Activated effector memory CD4-positive, alpha-beta T cell treated with Interleukin-2 at 50 U/mL for 16 hours (primary cell): ENCODE measurements around the gene ABCG8.
"Not testable (repeated sequence)": the region's sequence is repeated elsewhere in the genome, so short reads cannot be mapped to it uniquely, and the experiment has no call there.

Experiments used
- DNase-seq: peaks from one replicate; pipeline ENCODE4 v3.0.0-alpha.2; 2020

The ABCG8 gene

DNA sequence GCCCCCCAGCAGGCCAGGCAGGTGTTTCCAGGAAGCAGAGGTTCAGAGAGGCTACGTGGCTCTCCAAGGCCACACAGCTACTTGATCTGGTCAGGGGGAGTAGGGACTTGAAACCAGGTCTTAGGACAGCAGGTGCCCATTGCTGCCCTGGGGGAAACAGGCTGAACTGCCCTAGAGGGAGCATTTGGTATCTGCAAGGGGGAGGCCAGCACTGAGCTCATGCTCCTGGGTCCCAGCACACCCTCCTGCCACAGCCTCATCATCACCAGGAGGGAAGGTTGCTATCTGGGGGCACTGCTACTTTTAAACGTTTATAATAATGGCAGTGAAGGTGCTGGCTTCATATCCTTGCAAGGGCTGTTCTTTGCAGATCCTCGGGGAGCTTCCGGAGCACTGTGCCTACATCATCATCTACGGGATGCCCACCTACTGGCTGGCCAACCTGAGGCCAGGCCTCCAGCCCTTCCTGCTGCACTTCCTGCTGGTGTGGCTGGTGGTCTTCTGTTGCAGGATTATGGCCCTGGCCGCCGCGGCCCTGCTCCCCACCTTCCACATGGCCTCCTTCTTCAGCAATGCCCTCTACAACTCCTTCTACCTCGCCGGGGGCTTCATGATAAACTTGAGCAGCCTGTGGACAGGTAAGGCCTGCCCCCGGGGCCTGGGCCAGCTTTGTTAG is 36.1 kb downstream of the ABCG8 start:
- DNase-seq: no peak

DNA sequence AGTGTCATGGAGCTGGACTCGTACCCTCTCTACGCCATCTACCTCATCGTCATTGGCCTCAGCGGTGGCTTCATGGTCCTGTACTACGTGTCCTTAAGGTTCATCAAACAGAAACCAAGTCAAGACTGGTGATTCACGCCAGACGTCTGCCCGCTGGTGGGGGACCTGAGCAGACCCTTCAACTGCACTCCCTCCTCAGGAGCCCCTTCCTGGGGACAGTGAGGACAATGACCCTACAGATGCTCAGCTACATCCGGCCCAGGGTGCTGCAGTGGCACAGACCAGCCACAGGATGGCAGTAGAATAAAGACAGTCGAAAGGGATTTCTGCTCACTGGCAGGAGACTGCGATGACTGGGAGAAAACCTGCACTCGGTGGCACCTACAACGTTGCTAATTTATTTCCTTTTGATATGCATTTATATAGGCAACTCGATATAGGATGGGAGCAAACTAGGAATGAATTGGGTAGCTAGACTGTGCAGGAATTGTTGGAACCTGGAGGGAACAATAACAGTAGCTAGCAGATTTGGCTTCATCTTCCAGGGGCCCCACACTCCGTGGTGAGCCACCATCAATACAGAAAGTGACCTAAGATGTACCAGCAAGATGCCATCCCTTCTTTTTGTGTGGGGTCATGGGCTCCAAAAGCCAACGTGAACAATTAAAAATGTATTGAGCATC is 39.2 kb downstream of the ABCG8 start:
- peak; percentile 31 for DNase-seq

DNA sequence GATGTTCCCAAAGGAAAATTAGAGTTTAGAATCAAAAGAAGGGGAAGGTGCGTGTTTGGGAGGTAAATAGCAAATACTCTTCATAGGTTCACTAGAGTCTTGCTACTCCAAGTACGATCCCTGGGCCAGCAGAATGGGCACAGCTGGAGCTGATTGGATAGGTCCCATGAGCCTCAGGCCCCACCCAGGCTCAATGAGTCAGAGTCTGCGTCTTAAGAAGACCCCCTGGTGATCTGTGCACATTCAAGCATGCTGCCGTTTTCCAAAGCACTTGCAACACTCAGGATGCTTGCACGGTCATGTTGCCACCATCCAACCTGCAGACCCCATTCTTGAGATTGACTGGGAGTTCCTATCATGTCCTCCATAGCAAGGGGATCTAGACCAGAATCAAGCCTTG is 40.5 kb downstream of the ABCG8 start:
- DNase-seq: no peak

DNA sequence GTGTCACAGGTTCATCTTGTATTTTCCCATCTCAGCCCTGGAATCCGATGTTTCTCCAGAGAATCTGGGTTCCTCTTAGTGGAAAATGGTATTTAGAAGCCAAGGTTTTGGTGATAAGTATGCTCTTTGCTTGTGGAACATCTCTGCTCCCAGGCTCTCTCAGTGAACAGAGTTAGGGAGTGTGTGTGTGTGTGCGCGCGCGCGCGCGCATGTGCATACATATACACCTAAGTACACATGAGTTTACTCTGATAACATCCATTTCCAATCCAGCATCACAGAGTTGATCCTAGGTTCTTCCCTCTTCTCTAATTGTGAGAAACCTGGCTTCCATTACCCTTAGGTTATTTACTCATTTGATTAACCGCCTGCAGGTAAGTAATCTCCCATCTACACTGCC is 41.7 kb downstream of the ABCG8 start:
- DNase-seq: no peak

DNA sequence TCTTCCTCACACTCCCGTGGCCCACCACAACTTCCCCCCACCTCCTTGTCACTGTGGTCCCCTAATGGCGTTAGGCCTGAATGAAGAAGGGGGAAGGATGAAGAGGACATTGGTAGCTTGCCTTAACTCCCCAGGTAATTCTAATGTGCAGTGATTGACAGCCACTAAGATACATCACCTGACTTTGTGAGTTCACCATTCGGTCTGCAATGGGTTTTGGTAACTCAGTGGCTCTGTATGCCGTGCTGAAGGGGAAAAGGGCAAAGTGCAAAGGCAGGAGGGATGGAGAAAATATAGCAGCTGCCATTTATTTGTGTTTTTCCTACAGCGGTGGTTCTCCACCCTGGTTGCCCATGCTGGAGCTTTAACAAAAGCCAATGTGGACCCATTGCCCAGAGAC is 42.2 kb downstream of the ABCG8 start:
- DNase-seq: no peak

DNA sequence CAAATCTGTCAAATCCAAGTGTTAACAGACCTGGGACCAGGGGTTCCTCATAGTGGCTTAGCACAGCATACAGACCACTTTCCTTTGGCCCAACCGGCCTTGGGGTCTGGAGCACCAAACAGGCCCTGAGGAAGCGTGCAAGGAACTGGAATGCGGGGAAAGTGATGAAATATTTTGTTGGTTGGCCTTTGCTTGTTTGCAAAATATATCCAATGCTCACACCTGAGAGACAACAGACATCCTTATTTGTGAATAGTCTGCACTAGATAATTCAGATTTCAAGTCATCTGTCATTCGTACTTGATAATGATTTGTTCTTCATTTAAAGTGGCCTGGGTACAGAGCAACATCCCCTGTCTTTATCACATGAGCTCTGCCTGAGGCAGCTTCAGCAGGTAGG is 43.5 kb downstream of the ABCG8 start:
- no peak for DNase-seq

DNA sequence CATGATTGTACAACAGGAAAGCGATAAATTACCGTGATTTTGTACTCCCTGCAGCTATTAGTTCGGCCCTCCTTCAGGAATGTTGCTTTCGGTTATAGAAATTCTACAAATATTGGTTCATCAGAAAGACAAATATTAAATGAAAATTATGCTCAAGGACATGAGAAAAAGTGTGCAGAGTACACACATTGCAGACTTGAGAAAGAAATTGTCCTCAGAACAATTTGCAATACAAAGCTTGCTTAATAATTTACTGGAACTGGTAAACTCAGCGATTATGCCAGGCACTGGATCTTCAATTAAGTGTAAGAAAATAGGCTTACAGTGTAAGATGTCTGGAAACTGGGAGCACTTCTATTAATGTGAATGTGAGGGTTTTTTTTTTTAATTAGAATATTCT is 45.9 kb downstream of the ABCG8 start:
- DNase-seq: no peak

DNA sequence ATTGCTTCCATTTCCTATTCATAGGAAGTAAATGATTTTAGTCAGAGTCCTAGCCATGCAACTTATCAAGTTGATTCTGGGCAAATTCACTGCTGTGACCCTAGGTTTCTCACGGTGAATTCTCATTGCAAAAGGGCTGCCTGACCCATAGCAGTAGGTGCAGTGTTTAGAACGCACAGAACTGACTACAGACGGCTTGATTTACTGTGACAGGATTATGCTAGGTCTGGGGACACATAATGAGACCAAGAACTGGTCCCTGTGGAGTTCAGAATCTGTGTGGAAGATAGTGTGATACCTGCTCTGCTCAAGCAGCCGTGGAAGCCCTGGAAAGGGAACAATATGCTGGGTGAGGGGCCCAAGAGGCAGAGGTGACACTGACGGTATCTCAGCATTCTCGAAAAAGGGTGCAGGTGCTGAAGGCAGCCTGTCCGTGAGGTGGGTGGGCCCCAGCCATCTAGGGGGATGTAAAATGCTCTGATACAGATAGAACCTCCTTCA is 46.4 kb downstream of the ABCG8 start:
- no peak for DNase-seq

DNA sequence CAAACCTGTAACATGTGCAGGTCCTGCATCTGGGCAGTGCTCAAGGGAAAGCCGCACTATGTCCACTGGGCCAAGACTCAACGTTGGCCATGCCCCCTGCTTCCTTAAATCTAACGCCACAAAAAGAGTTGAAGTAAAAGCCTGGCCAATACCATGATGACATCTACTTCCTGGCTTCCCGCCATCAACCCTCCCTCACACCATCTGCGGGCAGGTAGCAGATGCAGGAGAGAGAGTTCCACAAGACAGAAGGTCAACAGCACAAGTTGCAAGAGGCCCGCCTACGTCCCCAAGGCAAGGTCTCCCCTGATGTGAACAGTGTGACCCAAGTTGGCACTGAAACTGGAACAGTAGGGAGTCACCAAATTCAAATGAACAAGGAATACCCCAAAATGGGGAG is 48.4 kb downstream of the ABCG8 start:
- no peak for DNase-seq

DNA sequence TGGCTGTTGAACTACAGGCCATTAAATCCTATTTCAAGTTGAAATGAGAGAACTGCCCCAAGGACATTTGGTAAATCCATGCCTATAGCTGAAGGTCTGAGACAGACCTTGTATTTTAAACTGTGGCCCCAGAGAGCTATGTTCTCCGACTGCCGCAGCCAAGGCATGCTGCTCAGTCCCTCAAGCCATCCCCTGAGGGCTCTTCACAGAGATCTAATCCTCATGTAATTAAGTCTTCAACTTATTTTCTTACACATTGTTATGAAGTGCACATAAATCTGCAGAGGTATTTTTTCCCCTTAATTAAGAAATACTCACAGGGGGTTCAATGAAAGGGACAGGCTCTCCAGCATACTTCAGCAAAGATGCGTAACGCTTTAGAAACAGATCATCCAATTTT is 50.6 kb downstream of the ABCG8 start:
- DNase-seq: no peak

DNA sequence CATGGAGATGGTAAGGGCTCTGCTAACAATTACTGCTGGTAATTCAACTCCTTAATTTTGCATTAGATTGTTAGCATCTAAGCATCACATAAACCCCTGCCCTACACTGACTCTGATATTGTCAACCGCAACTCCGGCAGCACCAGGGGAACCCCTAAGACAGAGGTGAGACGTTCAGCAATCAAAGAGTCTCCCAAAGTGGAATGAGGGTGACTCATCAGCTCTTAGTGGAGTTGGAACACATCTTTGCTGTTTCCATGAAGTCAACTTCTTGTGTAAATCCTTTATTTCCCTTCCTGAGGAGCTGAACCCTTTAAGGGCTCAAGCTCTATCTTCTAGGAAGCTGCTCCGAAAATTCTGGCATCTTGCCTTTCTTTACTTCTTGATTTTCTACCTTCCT is 52.1 kb downstream of the ABCG8 start:
- no peak for DNase-seq

DNA sequence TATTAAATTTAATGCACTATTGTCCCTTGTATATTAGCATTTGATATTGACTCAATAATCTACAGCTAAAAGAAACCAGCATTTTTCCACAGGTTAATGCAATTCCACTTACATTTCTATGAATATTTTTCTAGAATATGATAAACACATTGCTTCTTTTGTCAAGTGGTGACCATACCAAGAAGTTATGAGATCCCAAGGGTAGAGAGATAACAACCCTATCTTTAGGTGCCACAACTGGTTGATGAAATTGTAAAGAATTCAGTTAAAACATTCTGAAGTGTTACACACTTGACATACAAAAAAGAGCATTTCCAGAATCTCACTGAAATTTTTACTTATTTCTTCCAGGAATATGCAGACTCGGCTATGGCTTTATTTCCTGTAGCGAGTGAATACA is 56.0 kb downstream of the ABCG8 start:
- DNase-seq: no peak

DNA sequence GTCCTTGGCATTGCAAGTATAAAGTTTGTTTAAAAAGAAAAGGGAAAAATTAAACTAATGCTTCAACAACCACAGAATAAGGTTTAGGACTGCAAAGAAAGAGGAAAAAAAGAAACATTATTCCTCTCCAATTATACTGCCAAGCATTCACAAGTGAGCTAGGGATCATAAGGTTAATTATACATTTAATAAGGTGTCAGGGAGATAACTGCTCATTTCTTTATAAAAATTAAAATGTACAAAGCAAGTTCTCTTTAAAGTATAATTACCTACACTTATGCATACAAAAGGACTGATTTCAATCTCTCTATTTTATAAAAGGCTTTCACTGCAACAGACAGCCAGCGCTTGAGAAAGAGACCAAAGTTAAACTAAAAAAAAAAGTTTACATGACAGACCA is 58.1 kb downstream of the ABCG8 start:
- DNase-seq: no peak

DNA sequence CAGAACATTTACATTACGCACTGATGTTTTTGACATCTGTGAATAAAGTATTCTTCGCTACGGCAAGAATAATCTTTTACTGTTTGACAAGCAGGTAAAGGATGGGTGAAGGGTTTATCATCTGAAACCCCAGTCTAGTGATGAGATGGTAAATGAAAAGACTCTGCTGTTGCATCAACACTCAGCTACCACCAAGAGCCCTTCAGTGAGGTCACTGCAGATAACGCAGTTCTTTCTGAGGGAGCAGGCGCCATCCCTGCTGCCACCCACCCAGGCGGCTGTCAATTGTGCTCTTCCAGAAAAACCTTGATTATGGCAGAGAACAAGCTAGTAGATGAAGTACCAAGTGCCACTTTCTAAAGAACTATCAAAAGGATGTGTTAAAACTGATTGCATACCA is 58.7 kb downstream of the ABCG8 start:
- no peak for DNase-seq

DNA sequence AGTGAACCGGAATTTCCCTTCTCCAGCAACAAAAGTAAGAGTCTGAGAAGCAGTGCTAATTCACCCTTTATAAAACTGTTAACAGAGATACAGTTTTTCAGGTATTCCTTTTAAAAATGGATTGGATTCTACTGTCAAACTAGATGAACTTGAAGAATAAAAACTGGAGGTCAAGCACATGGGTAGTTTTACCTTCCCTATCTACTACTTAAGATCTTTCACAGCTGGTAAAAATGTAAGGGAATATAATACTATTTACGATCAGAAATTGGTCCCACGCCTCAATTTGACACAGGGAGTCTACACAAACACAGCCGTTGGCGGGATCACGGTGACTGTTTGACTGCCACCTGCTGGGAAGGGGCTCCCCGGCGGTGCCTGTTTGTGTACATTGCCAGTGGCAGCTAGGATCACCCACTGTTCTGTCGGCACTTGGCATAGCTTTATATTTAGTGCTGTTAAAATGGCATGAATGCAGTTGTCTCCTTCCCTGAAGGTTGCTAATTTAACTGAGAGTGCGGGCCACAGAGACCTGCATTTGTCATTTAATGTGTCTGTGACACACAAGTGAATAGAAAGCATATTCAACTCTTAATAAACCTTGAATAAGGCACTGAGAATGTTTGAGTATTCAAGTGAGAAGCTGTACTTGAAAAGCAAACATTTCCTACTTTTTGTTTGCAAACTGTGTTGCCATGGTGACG is 59.5 kb downstream of the ABCG8 start:
- DNase-seq: no peak

DNA sequence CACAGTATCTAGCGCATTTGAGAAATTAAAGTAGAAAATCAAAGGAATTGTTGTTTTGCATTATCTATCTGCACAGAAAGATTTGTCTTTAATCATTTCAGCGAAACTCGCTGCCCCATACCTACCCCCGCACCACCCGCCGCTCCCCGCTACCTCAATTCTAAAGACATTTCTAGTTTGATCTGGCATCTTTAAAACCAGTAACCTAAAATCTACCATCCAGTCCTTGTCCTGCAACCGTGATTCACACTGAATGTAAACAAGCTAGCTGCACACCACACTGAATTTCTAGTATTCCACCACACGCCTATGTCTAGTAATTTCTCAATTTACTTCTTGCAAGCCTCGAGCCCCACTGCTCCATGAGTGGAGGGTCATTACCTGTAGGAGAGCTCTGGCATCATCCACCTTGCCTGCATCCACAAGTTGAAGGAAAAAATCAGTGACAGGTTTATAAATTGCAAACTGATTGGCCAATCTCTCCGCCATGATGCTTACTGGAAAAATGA is 60.1 kb downstream of the ABCG8 start:
- DNase-seq: no peak

DNA sequence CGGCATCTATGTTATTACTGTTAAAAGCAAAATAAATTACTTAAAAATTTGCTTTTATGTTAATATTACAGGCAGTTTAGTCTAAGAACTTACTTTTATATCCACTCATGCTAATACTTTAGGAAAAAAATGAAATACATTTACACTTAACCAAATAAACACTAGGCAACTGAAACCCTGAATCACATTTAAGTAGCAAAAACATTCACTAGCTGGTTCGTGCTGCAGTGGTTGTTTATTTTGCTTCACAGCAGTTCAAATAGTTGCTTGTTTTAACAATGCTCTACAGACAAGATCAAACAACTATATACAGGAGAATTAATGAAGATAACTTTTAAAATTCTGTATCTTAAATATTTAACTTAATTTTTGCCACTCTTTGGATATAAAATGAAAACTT is 60.8 kb downstream of the ABCG8 start:
- DNase-seq: no peak

DNA sequence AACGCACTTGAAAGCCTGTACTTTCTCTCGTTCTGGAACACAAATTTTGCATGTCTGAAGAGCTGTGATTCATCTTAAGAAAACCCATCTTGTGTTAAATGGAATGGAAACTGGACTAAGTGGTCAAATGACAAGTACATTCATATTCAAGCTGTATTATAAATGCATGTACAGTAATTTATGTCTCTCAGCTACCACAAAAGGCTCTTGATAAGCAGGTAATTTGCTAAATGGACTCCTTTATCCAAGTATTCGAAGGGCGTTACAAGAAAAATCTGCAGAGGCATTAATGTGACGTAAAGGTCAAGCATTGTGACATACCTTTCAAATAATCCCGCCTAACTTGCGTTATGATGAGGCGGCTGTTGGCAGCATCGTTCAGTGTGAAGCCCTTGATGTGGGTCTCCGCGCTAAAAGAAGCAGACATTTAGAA is 66.6 kb downstream of the ABCG8 start:
- no peak for DNase-seq

DNA sequence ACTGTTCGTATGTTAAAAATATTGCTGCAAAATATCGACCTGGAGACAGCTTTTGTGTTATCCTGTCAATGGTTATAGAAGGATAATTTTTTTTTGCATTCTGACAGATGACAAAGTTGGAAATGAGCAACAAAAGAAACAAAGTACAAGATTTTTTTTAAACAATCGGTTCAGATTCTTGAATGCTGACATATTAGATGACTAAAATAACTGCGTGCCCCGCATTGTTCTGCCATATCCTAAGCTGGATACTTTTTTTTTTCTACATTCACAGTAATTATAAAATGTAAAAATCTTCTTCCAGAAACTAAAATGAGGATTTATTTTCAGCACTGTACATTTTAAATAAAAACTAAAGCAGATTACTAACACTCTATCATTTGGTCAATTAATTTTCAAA is 67.1 kb downstream of the ABCG8 start:
- no peak for DNase-seq

DNA sequence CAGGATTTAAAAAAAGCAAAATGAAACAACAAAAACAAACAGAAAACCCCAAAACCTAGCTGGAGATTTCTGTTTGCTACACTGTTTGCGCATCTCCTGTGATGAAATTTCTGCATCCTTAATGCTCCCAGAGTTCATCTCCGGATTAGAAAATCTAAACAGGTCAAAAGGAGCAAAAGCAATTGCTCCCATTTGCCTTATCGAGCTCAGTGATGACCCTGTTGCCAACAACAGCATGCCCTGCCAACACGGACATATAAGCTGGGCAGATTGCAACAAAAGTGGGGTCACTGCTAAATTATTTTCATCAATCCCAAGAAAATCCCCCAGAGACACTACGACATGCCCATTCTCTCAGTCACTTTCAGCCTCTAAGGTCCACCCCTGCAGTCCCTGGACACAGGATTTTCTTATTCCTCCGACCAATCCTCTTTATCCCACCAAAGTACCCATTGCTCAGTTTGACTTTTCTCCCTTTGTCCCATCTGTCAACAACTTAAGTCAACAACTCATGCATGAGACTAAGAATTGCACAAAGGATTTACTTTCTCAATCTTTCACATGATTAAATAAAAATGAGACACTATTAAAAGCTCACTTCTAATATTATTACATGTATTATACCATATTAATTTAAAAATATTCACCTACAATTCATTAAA is 67.8 kb downstream of the ABCG8 start:
- DNase-seq: no peak

DNA sequence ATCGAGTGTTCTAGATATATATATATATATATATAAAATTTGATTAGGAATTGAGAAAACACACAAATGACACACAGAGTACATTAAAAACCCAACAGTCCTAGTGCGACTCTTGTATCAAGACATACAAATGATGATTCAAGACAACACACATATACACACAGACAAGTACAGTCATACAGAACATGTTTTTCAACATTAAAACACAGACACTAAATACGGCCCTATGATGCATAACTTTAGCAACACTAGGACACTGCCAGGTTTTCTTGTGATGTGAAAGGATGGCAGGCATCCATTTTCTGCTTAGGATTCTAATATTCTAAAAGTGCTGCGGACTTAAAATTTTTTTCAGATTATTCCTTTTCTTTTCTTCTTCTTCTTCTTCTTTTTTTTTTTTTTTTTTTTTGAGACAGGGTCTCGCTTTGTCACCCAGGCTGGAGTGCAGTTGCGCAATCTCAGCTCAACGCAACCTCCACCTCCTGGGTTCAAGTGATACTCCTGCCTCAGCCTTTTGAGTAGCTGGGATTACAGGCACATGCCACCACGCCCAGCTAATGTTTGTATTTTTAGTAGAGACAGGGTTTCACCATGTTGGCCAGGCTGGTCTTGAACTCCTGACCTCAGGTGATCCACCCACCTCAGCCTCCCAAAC is 72.5 kb downstream of the ABCG8 start:
- DNase-seq: not testable (repeated sequence)

DNA sequence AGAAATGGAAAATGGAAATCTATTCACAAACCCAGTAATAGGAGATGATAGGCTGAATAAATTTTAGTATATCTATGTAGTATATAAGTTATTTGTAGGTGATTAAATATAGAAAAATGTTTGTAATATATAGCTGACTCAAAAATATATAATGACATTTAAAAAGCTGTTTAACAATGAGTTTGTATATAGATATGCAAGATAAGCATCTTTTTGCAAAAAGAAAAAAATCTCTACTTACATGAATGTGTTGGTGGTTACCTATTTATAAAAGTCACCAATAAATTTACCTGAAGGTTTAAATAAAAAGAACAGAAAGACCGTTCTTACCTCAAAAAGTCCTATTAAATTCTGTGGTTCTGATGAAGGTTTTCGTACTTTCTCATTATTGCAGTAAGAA is 85.7 kb downstream of the ABCG8 start:
- no peak for DNase-seq

DNA sequence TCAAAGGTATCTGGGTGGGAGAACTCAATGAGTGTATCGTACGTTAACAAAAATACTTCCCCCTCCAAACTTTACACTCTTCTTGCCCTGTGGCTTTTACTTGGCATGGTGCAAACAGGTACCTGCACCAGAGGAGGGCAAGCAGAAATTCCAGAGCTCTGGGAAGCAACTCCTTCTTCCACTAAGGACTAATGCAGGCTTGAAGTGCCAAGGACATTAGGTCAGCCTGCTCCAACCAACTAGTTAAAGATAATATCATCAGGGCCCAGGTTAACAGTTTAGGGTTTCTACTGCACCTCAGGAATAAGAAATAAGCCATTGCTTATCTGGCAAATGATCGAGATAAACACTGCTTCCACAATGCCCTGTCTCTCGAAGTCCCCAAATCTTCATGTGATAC is 86.7 kb downstream of the ABCG8 start:
- no peak for DNase-seq
